ENCODE measurements around the gene WWOX.

- TF ChIP-seq CTCF (CRISPR knock-in tag; IDR thresholded peaks at IDR 0.05) (no peak), ZNF17 (CRISPR knock-in tag; IDR thresholded peaks at IDR 0.05) (no peak), RFXAP (CRISPR knock-in tag; IDR thresholded peaks at IDR 0.05; ENCODE audit: borderline replicate concordance) (no peak), FOXP4 (CRISPR knock-in tag; IDR thresholded peaks at IDR 0.05) (no peak), ZNF136 (CRISPR knock-in tag; IDR thresholded peaks at IDR 0.05; ENCODE audit: low read depth) (no peak), MAX (IDR thresholded peaks at IDR 0.05) (no peak), ZNF280D (CRISPR knock-in tag; IDR thresholded peaks at IDR 0.05) (no peak), TARDBP (CRISPR knock-in tag; IDR thresholded peaks at IDR 0.05) (no peak)
Measured at GRCh38 chr16:78416400-78416799, 316.9 kb downstream of the WWOX start.
